C4-2B (cell line): ENCODE data around the gene SLC25A44.

Experiments used
- H3K27ac ChIP-seq: fragments of 450-650 bp; 2 replicates; pipeline ENCODE4 v1.5.1; 2017
- CTCF ChIP-seq: fragments of 450-650 bp; conservative IDR thresholded peaks from 2 replicates; pipeline ENCODE4 v1.5.1; 2017; ENCODE audit warnings: mild to moderate bottlenecking
- ZFX ChIP-seq: fragments of 450-650 bp; IDR thresholded peaks from 2 replicates; pipeline ENCODE4 v1.6.1; 2017

The SLC25A44 gene

GRCh38 chr1:156244712-156245111 lies 50.8 kb downstream of the SLC25A44 start:
- no peak for TF ChIP-seq CTCF
- TF ChIP-seq ZFX, result no peak
- H3K27ac ChIP-seq, result no peak overlapping the region

GRCh38 chr1:156245451-156246232 lies 51.7 kb downstream of the SLC25A44 start:
- H3K27ac ChIP-seq, result no peak overlapping the region
- no peak for TF ChIP-seq CTCF
- no peak for TF ChIP-seq ZFX

GRCh38 chr1:156246241-156246780 lies 52.4 kb downstream of the SLC25A44 start:
- H3K27ac ChIP-seq, result no peak overlapping the region
- TF ChIP-seq ZFX, result no peak
- no peak for TF ChIP-seq CTCF

- TF ChIP-seq ZFX (no peak), CTCF (no peak)
- H3K27ac ChIP-seq, result no peak overlapping the region
Observed at GRCh38 chr1:156246781-156247459, 53.0 kb downstream of the SLC25A44 start.

GRCh38 chr1:156247460-156248322 lies 53.8 kb downstream of the SLC25A44 start, which contains the start of gene PAQR6:
PAQR6 (minus strand) TSS chr1:156248056; CDS start chr1:156246731, 1,325 bp downstream.
- no peak for TF ChIP-seq CTCF
- no peak for TF ChIP-seq ZFX
- H3K27ac ChIP-seq, result no peak within 1 kb of the TSS

- TF ChIP-seq CTCF, result no peak
- no peak for TF ChIP-seq ZFX
- H3K27ac ChIP-seq, result no peak overlapping the region
Observed at GRCh38 chr1:156248323-156248683, 54.4 kb downstream of the SLC25A44 start.
